HUES64 (cell line): ENCODE data around the gene PLSCR3.

Experiments
- H3K27ac ChIP-seq: 2 replicates; pipeline ENCODE4 v1.7.0; 2013; ENCODE audit warnings: low read depth, low read length, inconsistent platforms
- H3K27me3 ChIP-seq: 2 replicates; pipeline ENCODE4 v1.6.1; 2013; ENCODE audit warnings: mild to moderate bottlenecking, low read length; ENCODE audit not compliant: insufficient read depth
- H3K36me3 ChIP-seq: 2 replicates; pipeline ENCODE4 v1.6.1; 2013; ENCODE audit warnings: mild to moderate bottlenecking, low read length; ENCODE audit not compliant: insufficient read depth
- H3K4me1 ChIP-seq: 2 replicates; pipeline ENCODE4 v1.6.1; 2013; ENCODE audit warnings: mild to moderate bottlenecking, low read length, moderate library complexity; ENCODE audit not compliant: insufficient read depth
- H3K4me3 ChIP-seq: 2 replicates; pipeline ENCODE4 v1.5.1; 2013; ENCODE audit warnings: mild to moderate bottlenecking, low read length, moderate library complexity
- H3K9ac ChIP-seq: 2 replicates; pipeline ENCODE4 v1.6.1; 2013; ENCODE audit warnings: mild to moderate bottlenecking, low read depth, low read length
- H3K9me3 ChIP-seq: 2 replicates; pipeline ENCODE4 v1.6.1; 2013; ENCODE audit warnings: low read depth, low read length; ENCODE audit not compliant: insufficient read depth
- WGBS: fragments of 150-250, 120-280 bp; methylation state at CpG from one replicate; pipeline ENCODE4 v1.1.7; 2013; ENCODE audit warnings: missing lambda C conversion rate; 5-methylcytosine and 5-hydroxymethylcytosine counted together

PLSCR3 gene

DNA sequence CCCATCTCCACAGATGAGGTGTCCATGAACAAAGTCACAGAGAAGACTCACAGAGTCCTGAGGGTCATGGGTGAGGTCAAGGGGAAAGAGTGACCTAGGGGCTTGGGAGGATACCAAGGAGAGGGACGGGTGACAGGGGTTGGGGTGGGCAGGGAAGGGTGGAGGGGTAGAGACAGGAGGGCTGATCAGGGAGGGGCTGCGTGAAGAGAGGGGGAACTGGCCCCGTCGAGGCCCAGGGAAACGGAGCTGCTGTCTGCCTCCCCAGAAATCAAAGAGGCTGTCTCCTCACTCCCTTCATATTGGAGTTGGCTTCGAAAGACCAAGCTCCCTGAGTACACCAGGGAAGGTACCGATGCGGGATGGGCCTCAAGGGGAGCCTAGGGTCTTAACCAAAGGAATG is 38.8 kb downstream of the PLSCR3 start:
- H3K9me3 ChIP-seq, result no peaks in the 10 kb centered on the region
- H3K9ac ChIP-seq, result no peak overlapping the region
- 78% methylated on average over 8 of the region's 8 CpGs for WGBS
- H3K27ac ChIP-seq, result no peak overlapping the region
- no peak overlapping the region for H3K4me3 ChIP-seq
- peaks cover 3% of the 10 kb centered on the region; the same call in 1 of the 2 replicates for H3K4me1 ChIP-seq
- no peaks in the 10 kb centered on the region for H3K36me3 ChIP-seq
- 0 out of 2 replicates have a peak, but pooled peaks cover 3% of the 10 kb centered on the region for H3K27me3 ChIP-seq

DNA sequence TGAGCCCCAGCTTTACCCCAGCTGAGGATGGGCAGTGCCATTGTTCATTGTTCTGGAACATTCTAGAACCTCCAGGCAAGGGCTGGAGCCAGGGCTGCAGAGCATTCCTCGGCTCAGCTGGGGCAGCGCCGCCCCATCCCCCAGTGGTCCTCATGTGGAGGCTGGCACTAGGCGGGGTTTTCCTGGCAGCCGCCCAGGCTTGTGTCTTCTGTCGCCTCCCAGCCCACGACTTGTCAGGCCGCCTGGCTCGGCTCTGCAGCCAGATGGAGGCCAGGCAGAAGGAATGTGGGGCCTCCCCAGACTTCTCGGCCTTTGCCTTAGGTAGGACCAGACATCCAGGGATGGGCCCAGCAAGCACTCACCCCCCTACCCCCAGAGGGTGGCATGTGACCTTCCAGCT is 39.3 kb downstream of the PLSCR3 start, which contains the start of gene TMEM95:
Gene TMEM95, plus strand, starts transcription at position 104 of the 400 bp plus-strand sequence. Its CDS starts 49 bp downstream, at position 153.
- Histone ChIP-seq H3K27me3 (0 out of 2 replicates have a peak, but pooled peaks cover 3% of the 10 kb centered on the region), H3K9ac (no peak within 1 kb of the TSS), H3K27ac (no peak within 1 kb of the TSS), H3K9me3 (no peaks in the 10 kb centered on the region), H3K4me3 (no peak within 1 kb of the TSS), H3K36me3 (no peaks in the 10 kb centered on the region), H3K4me1 (peaks cover 3% of the 10 kb centered on the region; the same call in 1 of the 2 replicates)
- WGBS, result 79% methylated on average over 10 of the region's 10 CpGs

DNA sequence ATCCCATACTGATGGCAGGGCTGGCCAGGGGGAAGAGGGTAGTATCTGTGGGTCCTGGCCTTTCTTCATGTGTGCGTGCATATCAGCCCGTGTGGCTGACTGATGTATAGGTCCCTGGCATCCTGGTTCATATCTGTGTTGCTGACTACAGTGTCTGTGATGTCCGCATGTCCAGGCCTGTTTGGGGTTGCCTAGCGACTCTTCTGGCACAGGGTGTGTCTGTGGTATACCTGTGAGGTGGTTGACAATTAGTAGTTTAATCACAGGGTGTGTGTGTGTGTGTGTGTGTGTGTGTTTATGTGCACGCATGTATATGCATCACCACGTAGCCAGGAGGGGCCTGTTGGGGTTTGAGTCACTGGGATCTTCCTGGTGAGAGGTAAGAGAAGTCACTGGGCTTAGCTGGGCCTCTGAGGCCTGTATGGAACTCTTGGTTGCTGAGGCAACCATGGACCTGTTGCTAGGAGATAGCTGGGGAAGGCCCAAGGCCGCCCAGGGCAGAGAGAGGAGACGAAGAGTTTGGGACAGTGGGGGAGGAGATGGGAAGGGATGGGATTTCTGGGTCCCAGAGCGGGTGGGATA is 40.0 kb downstream of the PLSCR3 start:
- WGBS, result 78% methylated on average over 9 of the region's 9 CpGs
- no peak overlapping the region for H3K27ac ChIP-seq

DNA sequence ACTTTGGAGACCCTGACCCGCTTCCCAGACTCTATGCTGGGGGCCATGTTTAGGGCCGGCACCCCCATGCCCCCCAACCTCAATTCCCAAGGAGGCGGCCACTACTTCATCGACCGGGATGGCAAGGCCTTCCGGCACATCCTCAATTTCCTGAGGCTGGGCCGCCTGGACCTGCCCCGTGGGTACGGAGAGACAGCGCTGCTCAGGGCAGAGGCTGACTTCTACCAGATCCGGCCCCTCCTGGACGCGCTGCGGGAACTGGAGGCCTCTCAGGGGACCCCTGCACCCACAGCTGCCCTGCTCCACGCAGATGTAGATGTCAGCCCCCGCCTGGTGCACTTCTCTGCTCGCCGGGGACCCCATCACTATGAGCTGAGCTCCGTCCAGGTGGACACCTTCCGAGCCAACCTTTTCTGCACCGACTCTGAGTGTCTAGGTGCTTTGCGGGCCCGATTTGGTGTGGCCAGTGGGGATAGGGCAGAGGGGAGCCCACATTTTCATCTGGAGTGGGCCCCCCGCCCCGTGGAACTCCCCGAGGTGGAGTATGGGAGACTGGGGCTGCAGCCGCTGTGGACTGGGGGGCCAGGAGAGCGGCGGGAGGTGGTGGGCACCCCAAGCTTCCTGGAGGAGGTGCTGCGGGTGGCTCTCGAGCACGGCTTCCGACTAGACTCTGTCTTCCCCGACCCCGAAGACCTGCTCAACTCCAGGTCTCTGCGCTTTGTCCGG is 41.3 kb downstream of the PLSCR3 start:
- no peaks in the 10 kb centered on the region for H3K36me3 ChIP-seq
- H3K27ac ChIP-seq, result no peak overlapping the region
- H3K9ac ChIP-seq, result no peak overlapping the region
- H3K4me3 ChIP-seq, result peak overlapping the region; percentile 91
- H3K4me1 ChIP-seq, result peaks cover 12% of the 10 kb centered on the region
- WGBS, result 94% methylated on average over 37 of the region's 37 CpGs
- H3K27me3 ChIP-seq, result 0 out of 2 replicates have a peak, but pooled peaks cover 3% of the 10 kb centered on the region
- H3K9me3 ChIP-seq, result no peaks in the 10 kb centered on the region

More for the DNA sequence above, 40.0 kb downstream of the PLSCR3 start:
- Histone ChIP-seq H3K4me3 (no peak overlapping the region), H3K27me3 (0 out of 2 replicates have a peak, but pooled peaks cover 3% of the 10 kb centered on the region), H3K9me3 (no peaks in the 10 kb centered on the region), H3K36me3 (no peaks in the 10 kb centered on the region), H3K4me1 (peaks cover 10% of the 10 kb centered on the region), H3K9ac (no peak overlapping the region)

DNA sequence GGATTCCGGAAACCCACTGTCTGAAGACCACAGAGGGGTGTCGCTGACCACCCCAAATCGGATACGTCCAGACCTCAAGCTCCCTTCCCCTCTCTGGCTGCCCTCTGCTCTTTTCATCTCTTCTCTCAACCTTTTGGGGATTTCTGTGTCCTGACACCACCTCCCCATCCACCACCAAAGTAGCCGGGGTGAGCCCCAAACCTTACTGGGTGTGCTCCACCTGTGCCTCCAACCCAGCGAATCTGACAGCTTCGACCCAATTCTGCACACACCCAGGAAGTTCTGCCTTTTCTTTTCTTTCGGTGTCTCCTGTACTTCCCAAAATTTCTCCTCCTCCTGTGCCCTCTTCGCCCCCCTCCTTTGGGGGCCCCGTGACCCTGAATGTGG is 41.8 kb downstream of the PLSCR3 start:
- Histone ChIP-seq H3K27me3 (0 out of 2 replicates have a peak, but pooled peaks cover 3% of the 10 kb centered on the region), H3K27ac (peak overlapping the region; percentile 94; the same call in 1 of the 2 replicates), H3K9me3 (no peaks in the 10 kb centered on the region), H3K4me3 (peak overlapping the region; percentile 91), H3K9ac (peak overlapping the region; percentile 88; the same call in 1 of the 2 replicates), H3K36me3 (no peaks in the 10 kb centered on the region), H3K4me1 (peaks cover 12% of the 10 kb centered on the region)
- 43% methylated on average over 10 of the region's 10 CpGs for WGBS

DNA sequence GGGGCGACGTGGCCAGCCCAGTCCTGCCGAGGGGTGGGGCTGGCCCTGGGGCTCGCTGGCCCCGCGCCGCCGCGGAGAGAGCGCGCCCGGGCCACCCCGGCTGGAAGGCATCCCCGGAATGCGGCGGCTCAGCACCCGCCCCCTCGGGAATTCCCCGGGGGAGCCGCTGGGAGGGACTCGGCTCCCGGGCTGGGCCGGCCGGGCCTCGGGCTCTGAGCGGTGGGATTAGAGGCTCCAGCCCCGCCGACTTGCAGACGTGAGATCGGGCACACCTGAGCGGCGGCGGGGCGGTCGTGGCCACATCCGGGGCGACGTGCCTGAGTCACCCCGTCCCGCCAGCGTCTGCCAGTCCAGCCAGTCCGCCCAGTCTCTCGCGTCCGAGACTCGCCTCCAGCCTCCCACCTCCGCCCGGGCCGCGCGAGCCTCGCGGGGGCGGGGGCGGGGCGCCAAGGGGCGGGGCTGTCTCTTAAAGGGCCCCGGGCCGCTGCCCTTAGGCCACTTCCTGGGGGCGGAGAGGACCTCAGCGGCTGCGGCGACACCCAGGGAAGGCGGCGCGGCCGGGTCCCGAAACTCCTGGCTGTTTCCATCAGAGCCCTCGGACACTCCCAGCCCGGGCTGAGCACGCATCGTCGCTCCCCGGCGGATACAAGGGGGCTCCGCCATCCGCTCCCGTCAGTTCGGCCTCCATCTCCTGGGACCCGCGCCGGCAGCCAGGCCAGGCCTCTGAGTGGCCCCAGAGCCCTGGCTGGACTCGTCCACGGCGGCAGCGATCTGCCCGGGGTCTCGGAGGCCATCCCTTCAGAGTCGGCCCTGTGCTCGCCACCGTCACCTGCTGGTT is 42.4 kb downstream of the PLSCR3 start, which contains the start of gene KCTD11:
Gene KCTD11, plus strand, starts transcription at position 498 of the 838 bp plus-strand sequence.
- under 1% methylated on average over 91 of the region's 91 CpGs for WGBS
- peak within 1 kb of the TSS; percentile 88 for H3K9ac ChIP-seq
- peak within 1 kb of the TSS; percentile 94 for H3K27ac ChIP-seq
- 0 out of 2 replicates have a peak, but pooled peaks cover 3% of the 10 kb centered on the region for H3K27me3 ChIP-seq
- peaks cover 12% of the 10 kb centered on the region for H3K4me1 ChIP-seq
- no peaks in the 10 kb centered on the region for H3K36me3 ChIP-seq
- H3K4me3 ChIP-seq, result peak within 1 kb of the TSS; percentile 91
- H3K9me3 ChIP-seq, result no peaks in the 10 kb centered on the region

DNA sequence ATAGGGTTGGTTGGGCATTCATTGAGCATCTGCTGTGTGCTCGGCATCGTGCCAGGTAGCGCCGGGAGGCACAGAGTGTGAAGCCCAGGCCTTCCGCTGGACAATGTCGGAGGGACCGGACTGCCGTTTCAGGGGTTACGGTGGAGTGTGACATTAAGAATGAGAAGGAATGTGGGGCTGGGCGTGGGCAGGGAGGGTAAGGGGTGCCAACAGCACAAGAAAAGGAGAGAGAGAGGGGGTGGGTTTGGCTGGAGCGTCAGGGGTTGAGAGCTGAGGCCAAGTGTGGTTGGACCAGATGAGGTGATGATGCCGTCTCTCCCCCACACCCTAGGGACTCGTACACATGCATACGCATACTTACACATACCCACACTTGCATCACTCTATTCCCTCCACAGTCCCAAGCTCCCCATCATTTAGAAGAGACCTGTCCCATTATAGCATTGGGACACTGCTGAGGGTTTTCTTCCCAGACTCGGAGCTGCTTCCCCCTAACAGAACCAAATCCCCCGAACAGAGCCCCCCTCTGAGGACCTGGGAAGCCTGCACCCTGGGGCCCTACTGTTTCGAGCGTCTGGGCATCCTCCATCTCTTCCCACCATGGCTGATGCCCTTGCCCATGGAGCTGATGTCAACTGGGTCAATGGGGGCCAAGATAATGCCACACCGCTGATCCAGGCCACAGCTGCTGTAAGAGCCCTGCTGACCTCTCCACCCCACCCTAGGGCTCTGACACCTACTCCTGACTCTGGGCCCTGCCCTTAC is 45.7 kb downstream of the PLSCR3 start:
- Histone ChIP-seq H3K4me3 (no peak overlapping the region), H3K9me3 (no peaks in the 10 kb centered on the region), H3K27me3 (0 out of 2 replicates have a peak, but pooled peaks cover 3% of the 10 kb centered on the region), H3K27ac (no peak overlapping the region), H3K9ac (no peak overlapping the region), H3K4me1 (peaks cover 12% of the 10 kb centered on the region), H3K36me3 (no peaks in the 10 kb centered on the region)
- 92% methylated on average over 19 of the region's 19 CpGs for WGBS

DNA sequence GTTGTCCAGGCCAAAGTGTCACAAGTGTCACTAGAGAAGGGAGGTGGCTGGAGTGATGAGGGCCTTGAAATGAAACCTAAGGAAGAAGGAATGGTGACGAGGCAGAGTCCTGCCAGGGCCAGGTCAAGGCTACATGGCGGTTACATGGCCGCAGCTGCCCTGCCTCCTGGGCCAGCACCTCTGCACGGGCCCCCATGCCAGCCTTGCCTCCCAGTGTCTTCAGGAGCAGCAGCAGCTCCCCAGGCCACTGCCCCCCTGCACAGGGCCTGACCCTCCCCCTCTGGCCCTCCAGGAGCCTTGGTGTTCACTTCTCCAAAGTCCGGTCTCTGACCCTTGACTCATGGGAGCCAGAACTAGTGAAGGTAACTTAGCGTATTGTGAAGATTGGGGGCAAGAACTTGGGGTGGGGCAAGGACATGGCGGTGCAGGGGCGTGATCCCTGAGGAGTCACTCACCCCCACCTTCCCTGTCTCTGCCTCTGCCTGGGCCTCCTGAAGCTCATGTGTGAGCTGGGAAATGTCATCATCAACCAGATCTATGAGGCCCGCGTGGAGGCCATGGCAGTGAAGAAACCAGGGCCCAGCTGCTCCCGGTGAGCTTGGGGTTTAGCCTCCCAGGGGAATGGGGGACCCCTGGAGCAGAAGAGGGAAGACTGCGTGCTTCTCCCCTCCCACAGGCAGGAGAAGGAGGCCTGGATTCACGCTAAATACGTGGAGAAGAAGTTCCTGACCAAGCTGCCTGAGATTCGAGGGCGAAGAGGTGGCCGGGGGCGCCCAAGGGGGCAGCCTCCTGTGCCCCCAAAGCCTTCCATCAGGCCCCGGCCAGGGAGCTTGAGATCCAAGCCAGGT is 46.5 kb downstream of the PLSCR3 start:
- Histone ChIP-seq H3K4me1 (peaks cover 12% of the 10 kb centered on the region), H3K27me3 (0 out of 2 replicates have a peak, but pooled peaks cover 3% of the 10 kb centered on the region), H3K4me3 (no peak overlapping the region), H3K9me3 (no peaks in the 10 kb centered on the region), H3K36me3 (no peaks in the 10 kb centered on the region), H3K27ac (no peak overlapping the region), H3K9ac (no peak overlapping the region)
- 91% methylated on average over 18 of the region's 19 CpGs for WGBS

DNA sequence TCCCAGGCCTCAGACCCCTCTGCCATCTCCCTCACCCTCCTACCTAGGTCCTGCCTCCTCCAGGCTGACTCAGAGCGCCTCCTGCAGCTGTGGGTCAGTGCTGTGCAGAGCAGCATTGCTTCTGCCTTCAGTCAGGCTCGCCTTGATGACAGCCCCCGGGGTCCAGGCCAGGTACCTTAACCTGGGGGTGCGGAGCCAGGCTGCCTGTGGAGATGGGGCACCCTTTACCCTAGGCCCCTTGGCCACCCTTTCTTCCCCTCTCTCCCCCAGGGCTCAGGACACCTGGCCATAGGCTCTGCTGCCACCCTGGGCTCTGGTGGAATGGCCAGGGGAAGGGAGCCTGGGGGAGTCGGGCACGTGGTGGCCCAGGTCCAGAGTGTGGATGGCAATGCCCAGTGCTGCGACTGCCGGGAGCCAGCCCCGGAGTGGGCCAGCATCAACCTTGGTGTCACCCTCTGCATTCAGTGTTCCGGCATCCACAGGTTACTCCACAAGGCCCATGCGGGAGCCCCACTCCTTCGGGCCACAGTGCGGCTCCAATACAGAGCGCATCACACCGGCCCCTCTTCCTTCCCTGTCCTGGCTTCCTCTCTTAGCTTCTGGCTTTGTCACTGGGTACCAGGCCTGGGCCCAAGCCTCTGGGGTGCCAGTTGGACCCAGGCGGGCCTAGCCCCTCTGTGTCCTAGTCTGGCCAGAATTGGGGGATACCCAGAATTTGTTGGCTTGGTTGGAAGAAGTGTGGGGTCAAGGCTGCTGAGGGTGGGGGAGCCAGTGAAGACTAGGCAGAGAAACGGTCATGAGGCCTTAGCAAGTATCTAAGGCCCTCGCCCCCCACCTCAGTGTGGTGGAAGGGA is 47.3 kb downstream of the PLSCR3 start:
- WGBS, result 89% methylated on average over 18 of the region's 18 CpGs
- Histone ChIP-seq H3K4me1 (peaks cover 9% of the 10 kb centered on the region), H3K36me3 (no peaks in the 10 kb centered on the region), H3K9me3 (no peaks in the 10 kb centered on the region), H3K27me3 (0 out of 2 replicates have a peak, but pooled peaks cover 3% of the 10 kb centered on the region), H3K9ac (no peak overlapping the region), H3K4me3 (no peak overlapping the region), H3K27ac (no peak overlapping the region)
